GM21367 (cell line): ENCODE measurements around the gene TERC.

ENCODE experiments used
- ATAC-seq: cut with Tn5 transposase; IDR thresholded peaks from one replicate; pipeline ENCODE4 v1.9.1; 2021; ENCODE audit not compliant: unreplicated experiment

The TERC gene

GRCh38 chr3:169764882-169765612 lies at the start of gene TERC:
Gene TERC (minus strand): TSS chr3:169765060.
- peak; percentile 62 for ATAC-seq

GRCh38 chr3:169813757-169814517 lies 49.1 kb upstream of the TERC start:
- ATAC-seq: peak; percentile 88

DNA sequence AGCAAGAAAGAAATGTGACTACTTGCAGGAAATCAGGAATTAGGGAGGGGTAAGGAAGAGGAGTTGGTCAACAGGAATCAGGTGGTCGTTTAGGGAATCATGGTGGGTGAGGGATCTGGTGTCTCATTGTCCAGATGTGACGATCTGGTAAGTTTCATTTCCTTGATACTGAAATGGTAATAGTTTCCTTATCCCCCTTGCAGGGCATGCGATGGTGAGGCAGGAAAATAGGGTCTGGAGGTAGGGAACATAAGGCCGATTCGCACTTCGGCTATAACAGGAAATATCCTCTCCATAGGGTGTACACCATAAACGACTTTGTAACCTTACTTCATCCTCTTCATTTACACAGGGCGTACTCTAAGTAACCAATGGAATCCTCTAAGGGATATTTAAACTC lies 48.4 kb upstream of the TERC start:
- ATAC-seq: no peak

DNA sequence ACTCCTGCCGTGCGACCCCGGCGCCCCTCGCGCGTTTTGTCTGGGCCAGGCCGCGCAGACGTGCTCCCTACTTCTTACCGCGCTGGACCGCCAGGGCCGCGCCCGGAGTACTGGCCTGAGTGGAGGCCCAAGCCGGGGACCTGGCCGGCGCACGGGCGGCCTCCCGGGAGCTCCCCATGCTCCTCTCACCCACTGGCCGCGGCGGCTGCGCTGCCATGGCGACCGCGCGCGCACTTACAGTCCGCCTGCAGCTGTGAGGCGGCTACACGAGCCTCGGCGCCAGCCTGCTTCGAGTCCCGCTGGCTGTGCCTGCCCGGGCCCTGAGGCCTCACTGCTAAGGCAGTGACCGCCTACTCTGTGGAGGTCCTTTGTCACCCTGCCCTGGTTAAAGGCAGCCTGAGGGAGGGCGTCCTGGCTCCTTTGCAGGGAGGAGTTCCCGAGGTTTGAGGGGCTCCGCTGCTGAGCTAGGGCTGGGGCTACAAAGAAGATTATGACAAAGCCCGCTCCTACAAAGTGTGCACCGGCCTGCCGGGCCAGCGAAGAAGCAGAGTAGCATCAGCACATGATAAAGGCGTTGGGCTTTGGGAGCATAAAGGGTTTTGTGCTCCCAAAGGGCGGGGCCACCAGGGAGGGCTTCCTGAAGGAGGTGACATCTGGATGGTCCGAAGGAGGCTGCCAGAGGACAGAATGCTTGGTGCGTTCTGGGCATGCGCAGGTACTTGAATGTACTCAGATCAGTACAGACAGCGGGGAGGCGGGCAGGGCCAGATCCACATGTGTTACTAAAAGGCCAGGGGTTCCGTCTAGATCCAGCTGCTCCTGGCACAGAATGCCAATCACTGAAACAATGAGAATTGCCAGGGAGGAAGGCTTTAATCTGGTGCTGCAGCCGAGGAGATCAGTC lies 47.7 kb upstream of the TERC start, which contains the start of the genes LRRC34 and LRRIQ4:
Gene LRRC34, minus strand, starts transcription at position 573 of the 904 bp plus-strand sequence. Its CDS starts 356 bp downstream, at position 217.
Gene LRRIQ4, plus strand, starts transcription at position 539 of the 904 bp plus-strand sequence. CDS start 9,052 bp downstream, outside the sequence.
- peak; percentile 60 for ATAC-seq

- ATAC-seq: peak; percentile 10
Observed at GRCh38 chr3:169811631-169812331, 46.9 kb upstream of the TERC start.

- ATAC-seq: no peak
Observed at GRCh38 chr3:169809230-169809795, 44.5 kb upstream of the TERC start.

DNA sequence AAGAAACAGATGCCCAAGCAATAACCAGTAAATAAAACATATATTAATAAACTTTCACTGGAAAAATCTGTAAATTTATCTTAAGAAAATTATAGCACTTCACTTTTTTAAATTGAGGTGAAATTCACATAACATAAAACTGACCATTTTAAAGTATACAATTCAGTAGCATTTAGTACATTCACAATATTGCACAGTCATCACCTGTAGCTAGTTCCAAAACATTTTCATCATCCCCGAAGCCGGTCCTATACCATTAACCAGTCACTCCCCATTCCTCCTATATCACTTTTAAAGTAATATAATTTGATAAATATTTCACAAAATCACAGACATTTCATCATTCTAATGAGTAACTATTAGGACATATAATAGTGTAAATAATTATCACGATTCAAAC lies 39.8 kb upstream of the TERC start:
- no peak for ATAC-seq

DNA sequence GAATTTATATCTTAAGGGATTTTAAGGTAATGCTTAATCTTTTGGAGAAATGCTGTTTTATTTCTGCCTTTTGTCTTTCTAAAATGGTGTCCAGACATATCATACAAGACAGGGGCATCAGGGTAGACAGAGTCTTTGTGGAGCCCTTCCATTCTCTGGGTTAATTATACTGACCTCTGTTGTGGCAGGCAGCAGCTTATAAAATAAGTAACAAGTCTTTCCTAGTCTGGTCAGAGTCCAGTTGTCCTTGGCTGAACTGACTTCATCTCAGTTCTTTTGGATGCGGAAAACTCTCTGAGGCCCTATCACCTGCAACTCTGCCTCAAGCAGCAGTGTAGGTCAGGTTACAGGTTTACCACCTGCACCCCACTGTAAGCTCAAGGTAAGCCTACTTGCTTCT lies 27.5 kb upstream of the TERC start:
- no peak for ATAC-seq

- no peak for ATAC-seq
Observed at GRCh38 chr3:169790687-169791429, 26.0 kb upstream of the TERC start.

- no peak for ATAC-seq
Observed at GRCh38 chr3:169790219-169790618, 25.4 kb upstream of the TERC start.

GRCh38 chr3:169787791-169788190 lies 22.9 kb upstream of the TERC start:
- ATAC-seq: no peak

- no peak for ATAC-seq
Observed at GRCh38 chr3:169787120-169787519, 22.3 kb upstream of the TERC start.

DNA sequence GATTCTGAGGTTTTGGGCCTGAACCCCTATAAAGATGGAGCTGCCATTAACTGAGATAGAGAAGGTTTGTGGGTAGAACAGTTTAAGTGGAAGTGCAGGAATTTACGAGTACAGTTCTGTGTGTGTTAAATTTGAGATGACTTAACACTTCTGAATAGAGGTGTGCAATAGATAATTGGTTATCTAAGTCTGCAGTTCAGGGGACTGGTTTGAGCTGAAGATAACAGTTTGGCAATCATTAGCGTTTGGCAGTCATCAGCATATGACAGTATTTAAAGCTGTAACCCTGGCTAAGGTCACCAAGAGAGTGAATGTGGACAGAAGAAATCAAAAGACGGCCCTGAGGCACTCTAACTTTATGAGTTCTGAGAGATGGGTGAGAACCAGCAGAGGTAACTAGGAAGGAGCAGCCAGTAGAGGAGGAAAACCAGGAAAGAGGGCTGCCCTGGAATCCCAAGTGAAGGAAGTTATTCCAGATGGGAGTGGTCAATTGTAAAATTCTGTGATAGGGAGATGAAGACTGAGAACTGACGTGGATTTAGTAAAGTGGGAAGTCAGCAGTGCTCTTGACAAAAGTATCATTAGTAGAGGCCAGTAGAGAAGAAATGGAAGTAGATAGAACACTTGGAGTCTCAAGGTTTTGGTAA lies 16.5 kb upstream of the TERC start:
- ATAC-seq: no peak

DNA sequence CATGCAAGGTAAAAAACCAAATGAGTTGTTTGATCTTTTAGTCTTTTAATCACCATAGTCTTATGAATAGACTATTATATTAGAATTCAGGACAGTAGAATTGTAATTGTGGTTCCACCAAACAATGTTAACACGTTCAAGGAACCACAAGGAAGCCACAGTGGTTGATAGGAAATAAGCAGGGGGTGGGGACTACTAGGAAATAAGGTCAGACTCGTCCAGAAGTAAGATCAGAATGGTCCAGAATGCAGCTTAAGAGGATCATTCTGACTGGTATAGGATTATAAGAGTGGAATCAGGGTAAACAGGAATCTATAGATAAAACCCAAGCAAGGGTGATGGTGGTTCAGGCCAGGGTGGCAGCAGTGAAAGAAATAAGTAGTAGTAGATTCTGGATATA lies 15.9 kb upstream of the TERC start:
- ATAC-seq: no peak

DNA sequence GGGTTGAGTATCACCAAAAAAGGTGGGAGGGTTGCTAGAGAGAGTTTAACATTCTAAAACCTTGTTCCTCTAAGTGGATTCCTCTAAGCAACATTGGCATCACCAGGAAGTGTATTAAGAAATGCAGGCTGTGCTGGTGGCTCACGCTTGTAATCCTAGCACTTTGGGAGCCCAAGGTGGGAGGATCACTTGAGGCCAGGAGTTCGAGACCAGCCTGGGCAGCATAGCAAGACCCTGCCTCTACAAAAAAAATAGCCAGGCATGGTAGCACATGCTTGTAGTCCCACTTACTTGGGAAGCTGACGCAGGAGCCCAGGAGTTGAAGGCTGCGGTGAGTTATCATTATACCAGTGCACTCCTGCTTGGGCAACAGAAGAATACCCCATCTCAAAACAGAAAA lies 13.0 kb upstream of the TERC start:
- no peak for ATAC-seq

DNA sequence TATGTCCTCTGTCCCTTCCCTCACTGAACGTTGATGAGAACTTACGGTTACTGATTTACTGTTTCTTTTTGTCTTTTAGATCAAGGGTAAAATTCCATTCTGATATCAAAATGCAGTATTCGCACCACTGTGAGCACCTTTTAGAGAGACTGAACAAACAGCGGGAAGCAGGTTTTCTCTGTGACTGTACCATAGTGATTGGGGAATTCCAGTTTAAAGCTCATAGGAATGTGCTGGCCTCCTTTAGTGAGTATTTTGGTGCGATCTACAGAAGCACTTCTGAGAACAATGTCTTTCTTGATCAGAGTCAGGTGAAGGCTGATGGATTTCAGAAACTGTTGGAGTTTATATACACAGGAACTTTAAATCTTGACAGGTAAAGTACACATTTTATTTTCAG lies 9.3 kb upstream of the TERC start:
- ATAC-seq: no peak

GRCh38 chr3:169772897-169773816 lies 8.3 kb upstream of the TERC start, which contains the start of gene MYNN:
Gene MYNN (plus strand): TSS chr3:169773396. CDS start chr3:169774296, 900 bp downstream.
- ATAC-seq: peak; percentile 84
